Astrocyte of the spinal cord (primary cell): ENCODE measurements around the gene NCKAP1.

ENCODE experiments used
- DNase-seq: peaks from one replicate; pipeline ENCODE4 v3.0.0; 2011; ENCODE audit warnings: low read depth, low spot score
- H3K4me3 ChIP-seq: 2 replicates; pipeline ENCODE4 v1.5.1; 2011; ENCODE audit warnings: low read depth, mild to moderate bottlenecking, low read length, moderate library complexity
- CTCF ChIP-seq: IDR thresholded peaks from 2 replicates; pipeline ENCODE4 v1.5.1; 2012; ENCODE audit warnings: low read depth, mild to moderate bottlenecking, low read length, inconsistent platforms
- in situ Hi-C: cut with HindIII; loops from 2 replicates; pipeline ENCODE4 v1.10.0; 2017; ENCODE audit warnings: low sequenced_read_pairs

The NCKAP1 gene

GRCh38 chr2:182924306-182924705 is 114.0 kb downstream of the NCKAP1 start:
- no peak overlapping the region for H3K4me3 ChIP-seq
- peak; percentile 21 for DNase-seq
- TF ChIP-seq CTCF = no peak
- in situ Hi-C loops = no loop called here

- TF ChIP-seq CTCF = no peak
- in situ Hi-C loops = no loop called here
- H3K4me3 ChIP-seq = no peak overlapping the region
- no peak for DNase-seq
Observed at GRCh38 chr2:182921234-182921633, 117.0 kb downstream of the NCKAP1 start.

- in situ Hi-C loops = no loop called here
- H3K4me3 ChIP-seq = no peak overlapping the region
- no peak for DNase-seq
- no peak for TF ChIP-seq CTCF
Observed at GRCh38 chr2:182920631-182921056, 117.6 kb downstream of the NCKAP1 start.

GRCh38 chr2:182920089-182920488 is 118.2 kb downstream of the NCKAP1 start:
- no peak for DNase-seq
- TF ChIP-seq CTCF = no peak
- H3K4me3 ChIP-seq = no peak overlapping the region
- in situ Hi-C loops = no loop called here

GRCh38 chr2:182918961-182919652 is 119.2 kb downstream of the NCKAP1 start:
- TF ChIP-seq CTCF = no peak
- H3K4me3 ChIP-seq = no peak overlapping the region
- in situ Hi-C loops = no loop called here
- no peak for DNase-seq

- H3K4me3 ChIP-seq = no peak overlapping the region
- no peak for DNase-seq
- in situ Hi-C loops = no loop called here
- no peak for TF ChIP-seq CTCF
Observed at GRCh38 chr2:182917924-182918323, 120.3 kb downstream of the NCKAP1 start.
